ENCODE data around the gene SLC35A3. TPM values are rescaled to one million over a fixed set of nuclear protein-coding genes. Genes with fewer than 3 reads are reported as not detected.

SLC35A3 gene
- total and polyA plus RNA-seq, 3 donors from 2014 or later, result 6.6 to 17.6 (median 17.1) TPM

DNA sequence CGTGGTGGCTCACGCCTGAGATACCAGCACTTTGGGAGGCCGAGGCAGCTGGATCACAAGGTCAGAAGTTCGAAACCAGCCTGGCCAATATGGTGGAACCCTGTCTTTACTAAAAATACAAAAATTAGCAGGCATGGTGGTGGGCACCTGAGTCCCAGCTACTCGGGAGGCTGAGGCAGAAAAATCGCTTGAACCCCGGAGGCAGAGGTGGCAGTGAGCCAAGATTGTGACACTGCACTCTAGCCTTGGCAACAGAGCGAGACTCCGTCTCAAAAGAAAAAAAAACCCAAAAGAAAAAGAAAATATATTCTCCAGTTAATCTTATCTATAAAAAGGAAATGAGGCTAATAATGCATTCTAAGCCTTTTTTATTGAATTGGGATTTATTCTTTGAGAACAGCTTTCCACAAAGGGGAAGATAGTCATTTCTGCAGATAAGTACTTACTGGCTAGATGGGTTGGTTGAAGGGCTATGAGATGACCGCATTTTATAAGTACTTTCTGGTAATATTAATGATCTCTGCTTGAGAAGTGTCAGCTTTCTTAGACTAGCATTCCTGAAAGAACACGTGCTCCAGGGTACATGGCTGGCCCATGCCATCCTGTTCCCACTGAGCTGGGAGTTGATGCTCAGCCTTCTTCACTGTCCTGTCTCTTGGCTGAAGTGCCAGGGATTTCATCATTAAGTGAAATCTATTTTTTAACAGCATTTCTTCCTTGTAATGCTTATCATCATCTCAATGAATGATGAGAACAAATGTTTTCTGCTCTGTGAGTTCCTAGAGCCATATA lies 105.0 kb downstream of the SLC35A3 start:
- no peak for DNase-seq
- no peak overlapping the region for H3K4me3 ChIP-seq
- intact Hi-C loops (cut with DNase I; ENCODE audit: low total_unique reads), result no loop called here
- H3K27ac ChIP-seq, result no peak overlapping the region
- no peaks in the 10 kb centered on the region for H3K36me3 ChIP-seq (ENCODE audit: low read depth, missing control alignments)
- WGBS, 2 donors, result 82 to 84% methylated on average over 11 of the region's 11 CpGs
- TF ChIP-seq POLR2A (IDR thresholded peaks at IDR 0.05), result no peak
- TF ChIP-seq, protein P1, sequence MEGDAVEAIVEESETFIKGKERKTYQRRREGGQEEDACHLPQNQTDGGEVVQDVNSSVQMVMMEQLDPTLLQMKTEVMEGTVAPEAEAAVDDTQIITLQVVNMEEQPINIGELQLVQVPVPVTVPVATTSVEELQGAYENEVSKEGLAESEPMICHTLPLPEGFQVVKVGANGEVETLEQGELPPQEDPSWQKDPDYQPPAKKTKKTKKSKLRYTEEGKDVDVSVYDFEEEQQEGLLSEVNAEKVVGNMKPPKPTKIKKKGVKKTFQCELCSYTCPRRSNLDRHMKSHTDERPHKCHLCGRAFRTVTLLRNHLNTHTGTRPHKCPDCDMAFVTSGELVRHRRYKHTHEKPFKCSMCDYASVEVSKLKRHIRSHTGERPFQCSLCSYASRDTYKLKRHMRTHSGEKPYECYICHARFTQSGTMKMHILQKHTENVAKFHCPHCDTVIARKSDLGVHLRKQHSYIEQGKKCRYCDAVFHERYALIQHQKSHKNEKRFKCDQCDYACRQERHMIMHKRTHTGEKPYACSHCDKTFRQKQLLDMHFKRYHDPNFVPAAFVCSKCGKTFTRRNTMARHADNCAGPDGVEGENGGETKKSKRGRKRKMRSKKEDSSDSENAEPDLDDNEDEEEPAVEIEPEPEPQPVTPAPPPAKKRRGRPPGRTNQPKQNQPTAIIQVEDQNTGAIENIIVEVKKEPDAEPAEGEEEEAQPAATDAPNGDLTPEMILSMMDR (IDR thresholded peaks at IDR 0.05), result no peak
- no peaks in the 10 kb centered on the region for H3K27me3 ChIP-seq
- H3K9me3 ChIP-seq, result no peaks in the 10 kb centered on the region
- no peaks in the 10 kb centered on the region for H3K4me1 ChIP-seq

DNA sequence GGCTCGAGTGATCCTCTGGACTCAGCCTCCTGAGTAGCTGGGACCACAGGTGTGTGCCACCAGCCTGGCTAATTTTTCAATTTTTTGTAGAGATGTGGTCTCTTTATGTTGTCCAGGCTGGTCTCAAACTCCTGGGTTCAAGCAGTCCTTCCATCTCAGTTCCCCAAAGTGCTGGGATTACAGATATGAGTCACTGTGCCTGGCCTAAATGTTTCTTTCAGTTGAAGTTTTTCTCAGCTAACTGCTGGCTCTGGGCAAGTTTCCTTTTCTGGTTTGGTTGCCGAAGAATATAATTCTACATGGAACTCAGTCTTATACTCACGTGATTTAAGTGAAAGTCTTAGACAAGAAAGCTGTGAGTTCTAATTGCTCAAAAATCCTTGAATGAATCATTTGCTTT lies 106.0 kb downstream of the SLC35A3 start:
- H3K27me3 ChIP-seq, result no peaks in the 10 kb centered on the region
- no peak for DNase-seq
- no peak overlapping the region for H3K27ac ChIP-seq
- intact Hi-C loops (cut with DNase I; ENCODE audit: low total_unique reads), result no loop called here
- 94 to 97% methylated on average over 3 of the region's 3 CpGs for WGBS, 2 donors
- TF ChIP-seq POLR2A (IDR thresholded peaks at IDR 0.05), result no peak
- TF ChIP-seq, protein P1 (IDR thresholded peaks at IDR 0.05), result no peak
- no peaks in the 10 kb centered on the region for H3K9me3 ChIP-seq
- no peaks in the 10 kb centered on the region for H3K4me1 ChIP-seq
- H3K4me3 ChIP-seq, result no peak overlapping the region
- H3K36me3 ChIP-seq (ENCODE audit: low read depth, missing control alignments), result no peaks in the 10 kb centered on the region

DNA sequence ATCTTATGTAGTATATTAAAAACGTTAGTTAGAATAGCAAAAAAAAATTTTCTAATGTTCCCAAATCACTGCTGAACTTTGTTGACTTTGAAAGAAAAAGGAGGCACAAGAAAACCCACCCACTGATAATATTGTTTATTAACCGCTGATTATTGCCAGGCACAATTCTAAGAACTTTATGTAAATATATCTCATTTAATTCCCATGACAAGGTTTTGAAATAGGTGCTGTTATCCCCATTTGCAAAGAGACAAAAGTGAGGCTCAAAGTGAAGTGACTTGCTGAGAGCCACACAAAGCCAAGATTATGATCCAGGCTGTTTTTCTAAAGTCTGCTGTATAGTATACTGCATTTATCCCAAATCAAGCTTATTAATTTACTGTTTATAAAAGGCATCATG lies 106.5 kb downstream of the SLC35A3 start:
- H3K36me3 ChIP-seq (ENCODE audit: low read depth, missing control alignments), result no peaks in the 10 kb centered on the region
- no peaks in the 10 kb centered on the region for H3K9me3 ChIP-seq
- intact Hi-C loops (cut with DNase I; ENCODE audit: low total_unique reads), result no loop called here
- no peak overlapping the region for H3K4me3 ChIP-seq
- no peak for TF ChIP-seq POLR2A (IDR thresholded peaks at IDR 0.05)
- TF ChIP-seq, protein P1 (IDR thresholded peaks at IDR 0.05), result no peak
- no peak for DNase-seq
- H3K4me1 ChIP-seq, result no peaks in the 10 kb centered on the region
- no peaks in the 10 kb centered on the region for H3K27me3 ChIP-seq
- peak overlapping the region in 1 of 2 donors; percentile 4 for H3K27ac ChIP-seq
- 81 to 82% methylated on average over 2 of the region's 2 CpGs for WGBS, 2 donors

DNA sequence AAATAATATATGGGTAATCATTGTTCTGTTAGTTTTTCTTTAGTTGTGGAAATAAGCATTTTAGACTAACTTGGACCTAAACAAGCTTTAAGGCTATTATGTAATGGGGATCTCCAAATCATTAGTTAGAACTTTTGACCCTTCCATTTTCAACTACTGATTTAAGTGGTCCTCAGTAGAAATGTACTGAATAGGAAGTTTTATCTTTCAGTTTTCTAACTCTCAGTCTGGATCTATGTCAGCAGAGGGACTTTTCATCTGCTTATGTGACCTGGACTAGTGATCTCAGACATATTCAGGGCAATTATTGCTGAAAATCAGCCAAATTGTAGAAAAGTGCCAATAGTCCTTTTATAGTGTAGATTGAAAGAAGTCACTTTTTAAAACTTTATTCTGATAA lies 106.9 kb downstream of the SLC35A3 start:
- H3K36me3 ChIP-seq (ENCODE audit: low read depth, missing control alignments), result no peaks in the 10 kb centered on the region
- intact Hi-C loops (cut with DNase I; ENCODE audit: low total_unique reads), result no loop called here
- H3K9me3 ChIP-seq, result no peaks in the 10 kb centered on the region
- H3K27ac ChIP-seq, result peak overlapping the region in 1 of 2 donors; percentile 4
- no peak overlapping the region for H3K4me3 ChIP-seq
- TF ChIP-seq, protein P1 (IDR thresholded peaks at IDR 0.05), result no peak
- no peak for TF ChIP-seq POLR2A (IDR thresholded peaks at IDR 0.05)
- H3K4me1 ChIP-seq, result no peaks in the 10 kb centered on the region
- no peaks in the 10 kb centered on the region for H3K27me3 ChIP-seq
- DNase-seq, result no peak

DNA sequence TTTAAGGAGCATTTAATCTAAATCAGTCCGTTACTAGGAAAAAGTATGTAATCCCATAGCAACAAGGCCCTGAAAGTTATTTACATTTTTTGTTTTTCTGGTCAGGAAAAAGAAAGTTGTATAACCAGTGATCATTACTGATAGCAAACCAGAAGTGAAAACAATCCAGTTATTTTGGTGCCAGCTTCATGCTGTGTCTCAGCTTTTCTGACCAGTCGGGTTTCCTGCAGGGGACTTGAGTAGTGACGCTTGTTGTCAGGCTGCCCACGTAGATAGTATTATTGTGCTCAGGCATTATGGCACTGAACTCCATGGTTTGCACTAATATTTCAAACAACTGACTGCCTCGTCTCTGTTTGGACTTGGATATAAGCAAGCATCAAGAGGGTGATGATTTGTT lies 107.7 kb downstream of the SLC35A3 start:
- no peaks in the 10 kb centered on the region for H3K36me3 ChIP-seq (ENCODE audit: low read depth, missing control alignments)
- 72 to 81% methylated on average over 5 of the region's 5 CpGs for WGBS, 2 donors
- H3K4me1 ChIP-seq, result no peaks in the 10 kb centered on the region
- intact Hi-C loops (cut with DNase I; ENCODE audit: low total_unique reads), result no loop called here
- TF ChIP-seq POLR2A (IDR thresholded peaks at IDR 0.05), result no peak
- TF ChIP-seq, protein P1 (IDR thresholded peaks at IDR 0.05), result no peak
- no peaks in the 10 kb centered on the region for H3K9me3 ChIP-seq
- no peak overlapping the region for H3K27ac ChIP-seq
- no peak overlapping the region for H3K4me3 ChIP-seq
- no peak for DNase-seq
- H3K27me3 ChIP-seq, result no peaks in the 10 kb centered on the region

Measured in testis (tissue), 3 donors.